Measurements from ENCODE around the gene DCUN1D2.
A peak's percentile ranks its signal among the peaks of the same experiment; 100 is the strongest.
"Not testable (repeated sequence)": the region's sequence is repeated elsewhere in the genome, so short reads cannot be mapped to it uniquely, and the experiment has no call there.

DCUN1D2 gene

GRCh38 chr13:113490496-113491417 lies at the start of gene DCUN1D2:
DCUN1D2 (minus strand) TSS chr13:113490711; CDS start chr13:113490669, 42 bp downstream.
- DNase-seq = peak; percentile 73

- no peak for DNase-seq
Observed at GRCh38 chr13:113539822-113540221, 49.3 kb upstream of the DCUN1D2 start.

- no peak for DNase-seq
Observed at GRCh38 chr13:113539176-113539575, 48.7 kb upstream of the DCUN1D2 start.

GRCh38 chr13:113538689-113539058 lies 48.2 kb upstream of the DCUN1D2 start:
- no peak for DNase-seq

GRCh38 chr13:113537909-113538688 lies 47.6 kb upstream of the DCUN1D2 start:
- DNase-seq = no peak

GRCh38 chr13:113537205-113537604 lies 46.7 kb upstream of the DCUN1D2 start:
- no peak for DNase-seq

- no peak for DNase-seq
Observed at GRCh38 chr13:113536461-113537110, 46.1 kb upstream of the DCUN1D2 start.

- DNase-seq = no peak
Observed at GRCh38 chr13:113535381-113535781, 44.9 kb upstream of the DCUN1D2 start.

GRCh38 chr13:113534236-113534860 lies 43.8 kb upstream of the DCUN1D2 start:
- DNase-seq = no peak

GRCh38 chr13:113533161-113533840 lies 42.8 kb upstream of the DCUN1D2 start:
- DNase-seq = no peak

- no peak for DNase-seq
Observed at GRCh38 chr13:113532156-113532806, 41.8 kb upstream of the DCUN1D2 start.

- DNase-seq = no peak
Observed at GRCh38 chr13:113531041-113531873, 40.7 kb upstream of the DCUN1D2 start.

- no peak for DNase-seq
Observed at GRCh38 chr13:113528813-113529180, 38.3 kb upstream of the DCUN1D2 start.

GRCh38 chr13:113528101-113528812 lies 37.7 kb upstream of the DCUN1D2 start:
- no peak for DNase-seq

GRCh38 chr13:113527272-113527958 lies 36.9 kb upstream of the DCUN1D2 start:
- DNase-seq = no peak

GRCh38 chr13:113526466-113527220 lies 36.1 kb upstream of the DCUN1D2 start:
- DNase-seq = no peak

GRCh38 chr13:113522438-113522837 lies 31.9 kb upstream of the DCUN1D2 start:
- DNase-seq = not testable (repeated sequence)

- DNase-seq = no peak
Observed at GRCh38 chr13:113520571-113520970, 30.1 kb upstream of the DCUN1D2 start.

GRCh38 chr13:113519556-113519955 lies 29.0 kb upstream of the DCUN1D2 start:
- DNase-seq = no peak

Measured in stimulated activated CD4-positive, alpha-beta T cell treated with anti-CD3 and anti-CD28 coated beads, Interleukin-4, amount 100 ng/mL, for 1 hour (primary cell).